ENCODE results near the gene CHN2. TPM values are rescaled to one million over a fixed set of nuclear protein-coding genes. Genes with fewer than 3 reads are reported as not detected.

CHN2 gene
- total RNA-seq, 2 donors from 2014 or later, result 7.0 to 29.1 TPM

- Histone ChIP-seq H3K27ac (no peak overlapping the region), H3K4me3 (no peak overlapping the region), H3K27me3 (replicated peaks; ENCODE audit: insufficient read depth) (no peaks in the 10 kb centered on the region), H3K36me3 (no peaks in the 10 kb centered on the region), H3K4me1 (replicated peaks) (no peaks in the 10 kb centered on the region), H3K9me3 (no peaks in the 10 kb centered on the region)
- no peak for DNase-seq (ENCODE audit: low spot score)
- no peak for TF ChIP-seq POLR2AphosphoS5 (IDR thresholded peaks at IDR 0.05)
- TF ChIP-seq CTCF (IDR thresholded peaks at IDR 0.05), result no peak
- no peak for TF ChIP-seq POLR2A (IDR thresholded peaks at IDR 0.05)
- 81% methylated on average over 2 of the region's 2 CpGs for WGBS
- intact Hi-C loops (cut with DNase I), result no loop called here
Measured at GRCh38 chr7:29234438-29234837, 39.9 kb downstream of the CHN2 start.

- Histone ChIP-seq H3K4me3 (no peak overlapping the region), H3K27ac (no peak overlapping the region), H3K9me3 (no peaks in the 10 kb centered on the region), H3K27me3 (replicated peaks; ENCODE audit: insufficient read depth) (no peaks in the 10 kb centered on the region), H3K36me3 (no peaks in the 10 kb centered on the region), H3K4me1 (replicated peaks) (no peaks in the 10 kb centered on the region)
- 100% methylated on average over 1 of the region's 1 CpG for WGBS
- TF ChIP-seq POLR2AphosphoS5 (IDR thresholded peaks at IDR 0.05) (no peak), CTCF (IDR thresholded peaks at IDR 0.05) (no peak)
- intact Hi-C loops (cut with DNase I), result no loop called here
- no peak for DNase-seq (ENCODE audit: low spot score)
Measured at GRCh38 chr7:29236071-29236580, 41.6 kb downstream of the CHN2 start.

- H3K36me3 ChIP-seq, result no peaks in the 10 kb centered on the region
- no peak for DNase-seq (ENCODE audit: low spot score)
- no peak overlapping the region for H3K27ac ChIP-seq
- no peaks in the 10 kb centered on the region for H3K27me3 ChIP-seq (replicated peaks; ENCODE audit: insufficient read depth)
- TF ChIP-seq POLR2AphosphoS5 (IDR thresholded peaks at IDR 0.05), result no peak
- TF ChIP-seq CTCF (IDR thresholded peaks at IDR 0.05), result no peak
- no peak for TF ChIP-seq POLR2A (IDR thresholded peaks at IDR 0.05)
- intact Hi-C loops (cut with DNase I), result no loop called here
- no peaks in the 10 kb centered on the region for H3K9me3 ChIP-seq
- H3K4me3 ChIP-seq, result no peak overlapping the region
- no peaks in the 10 kb centered on the region for H3K4me1 ChIP-seq (replicated peaks)
Measured at GRCh38 chr7:29236649-29237048, 42.1 kb downstream of the CHN2 start.

- WGBS, result 85% methylated on average over 3 of the region's 3 CpGs
- TF ChIP-seq POLR2A (IDR thresholded peaks at IDR 0.05), result no peak
- DNase-seq (ENCODE audit: low spot score), result no peak
- H3K4me3 ChIP-seq, result no peak overlapping the region
- H3K27ac ChIP-seq, result no peak overlapping the region
- H3K27me3 ChIP-seq (replicated peaks; ENCODE audit: insufficient read depth), result no peaks in the 10 kb centered on the region
- no peaks in the 10 kb centered on the region for H3K4me1 ChIP-seq (replicated peaks)
- intact Hi-C loops (cut with DNase I), result no loop called here
- H3K9me3 ChIP-seq, result no peaks in the 10 kb centered on the region
- H3K36me3 ChIP-seq, result no peaks in the 10 kb centered on the region
Measured at GRCh38 chr7:29237489-29237888, 42.9 kb downstream of the CHN2 start.

GRCh38 chr7:29239638-29240037 is 45.1 kb downstream of the CHN2 start:
- Histone ChIP-seq H3K27ac (no peak overlapping the region), H3K4me1 (replicated peaks) (no peaks in the 10 kb centered on the region), H3K9me3 (no peaks in the 10 kb centered on the region), H3K36me3 (no peaks in the 10 kb centered on the region), H3K27me3 (replicated peaks; ENCODE audit: insufficient read depth) (no peaks in the 10 kb centered on the region), H3K4me3 (no peak overlapping the region)
- 100% methylated on average over 1 of the region's 1 CpG for whole genome bisulfite sequencing
- DNase-seq (ENCODE audit: low spot score), result no peak
- intact Hi-C loops (cut with DNase I), result no loop called here
- TF ChIP-seq POLR2A (IDR thresholded peaks at IDR 0.05) (no peak), POLR2AphosphoS5 (IDR thresholded peaks at IDR 0.05) (no peak), CTCF (IDR thresholded peaks at IDR 0.05) (no peak)

Measured in prostate gland (tissue), 2 donors.